Ovary (tissue), 3 donors: ENCODE results near the gene HPGD.

Experiments used
- EP300 ChIP-seq: sonication (generic); formaldehyde crosslinking; IDR thresholded peaks from one replicate; pipeline ENCODE4 v1.6.1; 2017; ENCODE audit warnings: antibody characterized with exemption
- POLR2A ChIP-seq: fragments of 450-650 bp; IDR thresholded peaks from one replicate; pipeline ENCODE4 v1.6.1; 2017; ENCODE audit warnings: antibody characterized with exemption, mild to moderate bottlenecking, moderate library complexity
- TF ChIP-seq, protein P1 (sequence below), 3 donors: fragments of 450-650 bp in 2 of 3; fragments of 200-600 bp in 1 of 3; IDR thresholded peaks; one replicate each; pipeline versions ENCODE4 v1.5.1 to v1.8.0; 2016 to 2022; ENCODE audit warnings: antibody characterized with exemption in 3 of 3, mild to moderate bottlenecking in 1 of 3
- donor health status: DM: no; HTN: no; CAD: no.

DNA sequence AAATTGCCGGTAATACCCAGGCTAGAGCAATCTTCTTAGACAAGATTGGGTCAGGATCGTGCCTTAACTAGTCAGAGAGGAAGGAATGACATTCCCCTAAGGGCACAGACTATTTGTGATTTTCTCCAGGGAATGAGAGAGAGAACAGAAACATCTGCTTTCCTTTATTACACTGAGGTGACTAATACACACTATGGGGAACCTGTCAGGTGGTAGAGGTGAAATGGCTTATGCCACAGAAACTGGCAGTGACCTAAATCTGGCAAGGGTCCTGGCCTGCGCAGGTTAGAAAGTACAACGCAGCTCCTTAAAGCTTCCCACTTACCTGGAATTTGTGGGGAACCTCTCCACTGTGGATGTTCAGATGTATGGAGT is 16.6 kb upstream of the HPGD start:
- TF ChIP-seq POLR2A (no peak), EP300 (no peak)
- TF ChIP-seq, protein P1, sequence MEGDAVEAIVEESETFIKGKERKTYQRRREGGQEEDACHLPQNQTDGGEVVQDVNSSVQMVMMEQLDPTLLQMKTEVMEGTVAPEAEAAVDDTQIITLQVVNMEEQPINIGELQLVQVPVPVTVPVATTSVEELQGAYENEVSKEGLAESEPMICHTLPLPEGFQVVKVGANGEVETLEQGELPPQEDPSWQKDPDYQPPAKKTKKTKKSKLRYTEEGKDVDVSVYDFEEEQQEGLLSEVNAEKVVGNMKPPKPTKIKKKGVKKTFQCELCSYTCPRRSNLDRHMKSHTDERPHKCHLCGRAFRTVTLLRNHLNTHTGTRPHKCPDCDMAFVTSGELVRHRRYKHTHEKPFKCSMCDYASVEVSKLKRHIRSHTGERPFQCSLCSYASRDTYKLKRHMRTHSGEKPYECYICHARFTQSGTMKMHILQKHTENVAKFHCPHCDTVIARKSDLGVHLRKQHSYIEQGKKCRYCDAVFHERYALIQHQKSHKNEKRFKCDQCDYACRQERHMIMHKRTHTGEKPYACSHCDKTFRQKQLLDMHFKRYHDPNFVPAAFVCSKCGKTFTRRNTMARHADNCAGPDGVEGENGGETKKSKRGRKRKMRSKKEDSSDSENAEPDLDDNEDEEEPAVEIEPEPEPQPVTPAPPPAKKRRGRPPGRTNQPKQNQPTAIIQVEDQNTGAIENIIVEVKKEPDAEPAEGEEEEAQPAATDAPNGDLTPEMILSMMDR (IDR thresholded peaks at IDR 0.05), result no peak
